IMR-90 (cell line): ENCODE measurements around the gene AP4M1. TPM values are rescaled to one million over a fixed set of nuclear protein-coding genes. Genes with fewer than 3 reads are reported as not detected.

ENCODE experiments used
- ATAC-seq: fragments of 200-7000 bp; cut with Tn5 transposase; 2 replicates; pipeline ENCODE4 v1.9.1; 2020; ENCODE audit warnings: low read depth, mild to moderate bottlenecking, moderate library complexity
- BruUV-seq: library from RNA; stranded (reverse); fragments of 400-500 nt; replicated peaks from 2 replicates; lab custom pipeline; 2021; lab: Mats Ljungman, UMichigan
- CTCF ChIA-PET: fragments of 300-600 bp; formaldehyde crosslinking; extraction: SDS; loops from one replicate; lab custom pipeline; 2021; ENCODE audit warnings: antibody characterized with exemption; lab: Yijun Ruan, JAX
- POLR2A ChIA-PET: fragments of 300-600 bp; sonication (Branson Sonifier 250); formaldehyde crosslinking; loops from one replicate; lab custom pipeline; 2022; ENCODE audit warnings: antibody characterized with exemption; ENCODE audit not compliant: unreplicated experiment; lab: Charles Lee
- DNase-seq: peaks from one replicate; pipeline ENCODE4 v3.0.0; 2013
- H2AFZ ChIP-seq: replicated peaks from 2 replicates; pipeline ENCODE3; 2013; ENCODE audit warnings: low read length, mild to moderate bottlenecking; ENCODE audit not compliant: poor library complexity
- H2AK5ac ChIP-seq: 2 replicates; pipeline ENCODE4 v1.6.1; 2013; ENCODE audit warnings: low read depth, low read length, inconsistent platforms
- H2AK9ac ChIP-seq: replicated peaks from 2 replicates; pipeline ENCODE3; 2013; ENCODE audit warnings: mild to moderate bottlenecking, low read depth, low read length, moderate library complexity; ENCODE audit not compliant: poor library complexity
- H2BK120ac ChIP-seq: 2 replicates; pipeline ENCODE4 v1.6.1; 2013; ENCODE audit warnings: low read depth, low read length, inconsistent platforms
- H2BK15ac ChIP-seq: 3 replicates; pipeline ENCODE4 v1.6.1; 2013; ENCODE audit warnings: low read depth, low read length, inconsistent platforms
- H2BK20ac ChIP-seq: 2 replicates; pipeline ENCODE4 v1.6.1; 2013; ENCODE audit warnings: low read depth, mild to moderate bottlenecking, inconsistent platforms, low read length, moderate library complexity
- H2BK5ac ChIP-seq: 2 replicates; pipeline ENCODE4 v1.6.1; 2013; ENCODE audit warnings: mild to moderate bottlenecking, low read depth, low read length, inconsistent platforms; ENCODE audit not compliant: poor library complexity, severe bottlenecking
- H3K14ac ChIP-seq: replicated peaks from 2 replicates; pipeline ENCODE4 v1.6.1; 2013; ENCODE audit warnings: low read depth, low read length, inconsistent platforms
- H3K18ac ChIP-seq: 2 replicates; pipeline ENCODE4 v1.6.1; 2013; ENCODE audit warnings: low read depth, low read length, control low read depth
- H3K23ac ChIP-seq: 2 replicates; pipeline ENCODE4 v1.6.1; 2013; ENCODE audit warnings: low read depth, low read length, inconsistent platforms
- H3K27ac ChIP-seq: 2 replicates; pipeline ENCODE4 v1.5.1; 2013; ENCODE audit warnings: mild to moderate bottlenecking, control low read depth, low read length; ENCODE audit not compliant: insufficient read depth
- H3K27me3 ChIP-seq: 2 replicates; pipeline ENCODE4 v1.6.1; 2013; ENCODE audit warnings: low read length; ENCODE audit not compliant: control insufficient read depth, insufficient read depth
- H3K36me3 ChIP-seq: 2 replicates; pipeline ENCODE4 v1.6.1; 2013; ENCODE audit warnings: low read length, mixed read lengths; ENCODE audit not compliant: control insufficient read depth, insufficient read depth
- H3K4ac ChIP-seq: 2 replicates; pipeline ENCODE4 v1.6.1; 2013; ENCODE audit warnings: low read depth, low read length, inconsistent platforms
- H3K4me1 ChIP-seq: 2 replicates; pipeline ENCODE4 v1.6.1; 2013; ENCODE audit warnings: low read length, mixed read lengths; ENCODE audit not compliant: control insufficient read depth, insufficient read depth
- H3K4me2 ChIP-seq: 2 replicates; pipeline ENCODE4 v1.6.1; 2013; ENCODE audit warnings: low read depth, mild to moderate bottlenecking, control low read depth, low read length, moderate library complexity
- H3K4me3 ChIP-seq: 2 replicates; pipeline ENCODE4 v1.5.1; 2013; ENCODE audit warnings: low read depth, mild to moderate bottlenecking, control low read depth, low read length, moderate library complexity; ENCODE audit not compliant: insufficient read depth
- H3K56ac ChIP-seq: 2 replicates; pipeline ENCODE4 v1.6.1; 2013; ENCODE audit warnings: low read length, inconsistent platforms; ENCODE audit not compliant: insufficient read depth; ENCODE audit errors: extremely low read depth
- H3K79me1 ChIP-seq, 2 experiments: 2 replicates each; pipeline ENCODE4 v1.6.1; 2013; ENCODE audit warnings: low read length in 2 of 2, inconsistent platforms in 1 of 2, low read depth in 1 of 2
- H3K9ac ChIP-seq: 2 replicates; pipeline ENCODE4 v1.6.1; 2013; ENCODE audit warnings: low read depth, low read length, control low read depth
- H3K9me1 ChIP-seq: 2 replicates; pipeline ENCODE4 v1.6.1; 2013; ENCODE audit warnings: low read length, inconsistent platforms; ENCODE audit not compliant: insufficient read depth
- H3K9me3 ChIP-seq: 2 replicates; pipeline ENCODE4 v1.6.1; 2013; ENCODE audit warnings: low read length; ENCODE audit not compliant: control insufficient read depth, insufficient read depth
- H4K20me1 ChIP-seq: 2 replicates; pipeline ENCODE4 v1.6.1; 2013; ENCODE audit warnings: low read length, inconsistent platforms; ENCODE audit not compliant: insufficient read depth
- H4K5ac ChIP-seq: 2 replicates; pipeline ENCODE4 v1.6.1; 2013; ENCODE audit warnings: mild to moderate bottlenecking, low read depth, low read length, control low read depth
- H4K8ac ChIP-seq, 2 experiments: 2 replicates each; pipeline ENCODE4 v1.6.1; 2013; ENCODE audit warnings: low read depth in 2 of 2, low read length in 2 of 2, control low read depth in 1 of 2, inconsistent platforms in 1 of 2
- H4K91ac ChIP-seq: 2 replicates; pipeline ENCODE4 v1.6.1; 2013; ENCODE audit warnings: low read depth, low read length, inconsistent platforms; ENCODE audit not compliant: insufficient read depth
- MAFK ChIP-seq: IDR thresholded peaks from 2 replicates; pipeline ENCODE4 v1.6.1; 2012; ENCODE audit warnings: low read depth, low read length, improper control_type of control experiment
- POLR2A ChIP-seq: IDR thresholded peaks from 2 replicates; pipeline ENCODE4 v1.6.1; 2012; ENCODE audit warnings: mild to moderate bottlenecking, low read depth, low read length
- RCOR1 ChIP-seq: IDR thresholded peaks from 2 replicates; pipeline ENCODE4 v1.6.1; 2012; ENCODE audit warnings: mild to moderate bottlenecking, low read length, improper control_type of control experiment; ENCODE audit not compliant: insufficient replicate concordance
- WGBS, 2 experiments: methylation state at CpG; one replicate each; pipeline versions ENCODE4 v1.1.5 to v1.1.7; 2013; ENCODE audit warnings: missing lambda C conversion rate in 2 of 2; ENCODE audit not compliant: insufficient read length in 1 of 2; ENCODE audit errors: extremely low coverage in 2 of 2; 5-methylcytosine and 5-hydroxymethylcytosine counted together
- dilution Hi-C: fragments of 300-500 bp; cut with HindIII; formaldehyde crosslinking; loops from one replicate; pipeline ENCODE4 v1.14.3; 2018; ENCODE audit warnings: low sequenced_read_pairs; ENCODE audit not compliant: unreplicated experiment
- in situ Hi-C: fragments of 300-500 bp; cut with MboI; formaldehyde crosslinking; loops from 3 replicates; pipeline ENCODE4 v1.14.3; 2019; ENCODE audit warnings: low sequenced_read_pairs, inconsistent platforms, mixed read lengths
- intact Hi-C: fragments of 100-400 bp; cut with micrococcal nuclease; formaldehyde crosslinking; loops from 2 replicates; pipeline ENCODE4 v1.10.0; 2022
- polyA plus RNA-seq, 3 experiments: library from polyadenylated mRNA; depleted of rRNA; stranded (reverse); fragments of >200 nt; gene quantifications; 2 replicates each; pipeline ENCODE4 v1.2.3, GENCODE V29; 2012; ENCODE audit warnings: low replicate concordance in 1 of 3
- total RNA-seq: library from RNA; depleted of rRNA; stranded (reverse); fragments of >200 nt; gene quantifications from 2 replicates; pipeline ENCODE4 v1.2.3, GENCODE V29; 2012
- TF ChIP-seq, protein P1 (sequence below): conservative IDR thresholded peaks from 2 replicates; pipeline ENCODE4 v1.5.1; 2012; ENCODE audit warnings: mild to moderate bottlenecking, low read depth, low read length, improper control_type of control experiment

Gene AP4M1
- total and polyA plus RNA-seq, 2 of the 4 experiments (the other 2 are of a cell fraction) = 21.1 to 21.4 TPM

DNA sequence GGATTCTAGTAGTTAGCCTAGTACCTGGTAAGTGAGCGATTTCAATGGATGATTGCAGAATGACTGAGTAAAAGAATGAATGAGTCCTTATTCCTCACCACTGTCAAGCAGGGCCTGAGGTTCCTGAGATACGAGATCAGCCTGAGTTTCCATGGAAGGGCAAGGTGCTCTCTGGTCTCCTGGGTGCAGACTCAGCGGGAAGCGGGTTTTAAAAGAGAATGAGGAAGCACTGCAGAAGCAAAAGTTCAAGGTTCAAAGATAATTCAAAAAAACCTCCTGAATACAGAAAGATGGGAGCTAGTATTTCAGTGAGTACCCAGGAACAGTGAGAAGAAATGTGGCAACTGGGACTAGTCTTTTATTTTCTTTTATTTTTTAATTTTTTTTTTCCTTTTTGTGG lies 24.2 kb upstream of the AP4M1 start:
- in situ Hi-C loops (no loop called here), intact Hi-C loops (no loop called here), dilution Hi-C loops (no loop called here)
- no peak overlapping the region for H4K91ac ChIP-seq
- ATAC-seq (no peak), DNase-seq (no peak)
- H2BK5ac ChIP-seq = no peak overlapping the region
- H4K8ac ChIP-seq = no peak overlapping the region
- H3K9ac ChIP-seq = no peak overlapping the region
- TF ChIP-seq RCOR1 (no peak), MAFK (no peak), POLR2A (no peak)
- TF ChIP-seq, protein P1, sequence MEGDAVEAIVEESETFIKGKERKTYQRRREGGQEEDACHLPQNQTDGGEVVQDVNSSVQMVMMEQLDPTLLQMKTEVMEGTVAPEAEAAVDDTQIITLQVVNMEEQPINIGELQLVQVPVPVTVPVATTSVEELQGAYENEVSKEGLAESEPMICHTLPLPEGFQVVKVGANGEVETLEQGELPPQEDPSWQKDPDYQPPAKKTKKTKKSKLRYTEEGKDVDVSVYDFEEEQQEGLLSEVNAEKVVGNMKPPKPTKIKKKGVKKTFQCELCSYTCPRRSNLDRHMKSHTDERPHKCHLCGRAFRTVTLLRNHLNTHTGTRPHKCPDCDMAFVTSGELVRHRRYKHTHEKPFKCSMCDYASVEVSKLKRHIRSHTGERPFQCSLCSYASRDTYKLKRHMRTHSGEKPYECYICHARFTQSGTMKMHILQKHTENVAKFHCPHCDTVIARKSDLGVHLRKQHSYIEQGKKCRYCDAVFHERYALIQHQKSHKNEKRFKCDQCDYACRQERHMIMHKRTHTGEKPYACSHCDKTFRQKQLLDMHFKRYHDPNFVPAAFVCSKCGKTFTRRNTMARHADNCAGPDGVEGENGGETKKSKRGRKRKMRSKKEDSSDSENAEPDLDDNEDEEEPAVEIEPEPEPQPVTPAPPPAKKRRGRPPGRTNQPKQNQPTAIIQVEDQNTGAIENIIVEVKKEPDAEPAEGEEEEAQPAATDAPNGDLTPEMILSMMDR = no peak
- H3K9me3 ChIP-seq = peaks cover 38% of the 10 kb centered on the region
- peaks cover 21% of the 10 kb centered on the region for H4K20me1 ChIP-seq
- no peak overlapping the region for H2AFZ ChIP-seq
- no peak overlapping the region for H3K4me3 ChIP-seq
- H3K36me3 ChIP-seq = peaks cover 67% of the 10 kb centered on the region
- POLR2A ChIA-PET = no interaction called here
- no peak overlapping the region for H2AK5ac ChIP-seq
- H3K56ac ChIP-seq = no peak overlapping the region
- H3K14ac ChIP-seq = no peak overlapping the region
- H3K9me1 ChIP-seq = peaks cover 5% of the 10 kb centered on the region
- H3K18ac ChIP-seq = no peak overlapping the region
- no TSS peak for BruUV-seq
- no peaks in the 10 kb centered on the region for H3K27me3 ChIP-seq
- H3K4ac ChIP-seq = no peak overlapping the region
- H2BK20ac ChIP-seq = no peak overlapping the region
- no peak overlapping the region for H3K4me2 ChIP-seq
- no peak overlapping the region for H3K27ac ChIP-seq
- CTCF ChIA-PET = no interaction called here
- no peak overlapping the region for H2BK120ac ChIP-seq
- H3K79me1 ChIP-seq = peaks cover 17 to 57% of the 10 kb centered on the region in 2 experiments
- no peak overlapping the region for H4K5ac ChIP-seq
- no peak overlapping the region for H2BK15ac ChIP-seq
- H3K4me1 ChIP-seq = peaks cover 3% of the 10 kb centered on the region; the same call in 1 of the 2 replicates
- H2AK9ac ChIP-seq = no peak overlapping the region
- no peak overlapping the region for H3K23ac ChIP-seq
- no CpG with 5 or more reads among the region's 4 CpGs for whole genome bisulfite sequencing, 2 experiments
